ENCODE data around the gene MAMSTR.

MAMSTR gene

GRCh38 chr19:48719263-48720171, at the start of gene MAMSTR:
Gene MAMSTR, minus strand, starts transcription at chr19:48719725. Its CDS starts 694 bp downstream, at chr19:48719031.
- TF ChIP-seq GATA2 (IDR thresholded peaks at IDR 0.05; ENCODE audit: low read depth, low read length): no peak
- TF ChIP-seq GATA3 (IDR thresholded peaks at IDR 0.05; ENCODE audit: low read depth, low read length): no peak

- TF ChIP-seq GATA3 (IDR thresholded peaks at IDR 0.05; ENCODE audit: low read depth, low read length) (no peak), GATA2 (IDR thresholded peaks at IDR 0.05; ENCODE audit: low read depth, low read length) (no peak)
Measured at GRCh38 chr19:48768994-48769713, 49.6 kb upstream of the MAMSTR start.

GRCh38 chr19:48760504-48761205, 41.1 kb upstream of the MAMSTR start:
- TF ChIP-seq GATA2 (IDR thresholded peaks at IDR 0.05; ENCODE audit: low read depth, low read length): no peak
- TF ChIP-seq GATA3 (IDR thresholded peaks at IDR 0.05; ENCODE audit: low read depth, low read length): no peak

GRCh38 chr19:48757741-48758144, 38.2 kb upstream of the MAMSTR start:
- TF ChIP-seq GATA2 (IDR thresholded peaks at IDR 0.05; ENCODE audit: low read depth, low read length): no peak
- no peak for TF ChIP-seq GATA3 (IDR thresholded peaks at IDR 0.05; ENCODE audit: low read depth, low read length)

- no peak for TF ChIP-seq GATA3 (IDR thresholded peaks at IDR 0.05; ENCODE audit: low read depth, low read length)
- no peak for TF ChIP-seq GATA2 (IDR thresholded peaks at IDR 0.05; ENCODE audit: low read depth, low read length)
Measured at GRCh38 chr19:48757089-48757675, 37.7 kb upstream of the MAMSTR start.

GRCh38 chr19:48756686-48757085, 37.2 kb upstream of the MAMSTR start:
- TF ChIP-seq GATA3 (IDR thresholded peaks at IDR 0.05; ENCODE audit: low read depth, low read length) (no peak), GATA2 (IDR thresholded peaks at IDR 0.05; ENCODE audit: low read depth, low read length) (no peak)

- TF ChIP-seq GATA2 (IDR thresholded peaks at IDR 0.05; ENCODE audit: low read depth, low read length) (no peak), GATA3 (IDR thresholded peaks at IDR 0.05; ENCODE audit: low read depth, low read length) (no peak)
Measured at GRCh38 chr19:48756212-48756611, 36.7 kb upstream of the MAMSTR start.

- TF ChIP-seq GATA3 (IDR thresholded peaks at IDR 0.05; ENCODE audit: low read depth, low read length) (no peak), GATA2 (IDR thresholded peaks at IDR 0.05; ENCODE audit: low read depth, low read length) (no peak)
Measured at GRCh38 chr19:48755787-48756186, 36.3 kb upstream of the MAMSTR start.

GRCh38 chr19:48755084-48755641, 35.6 kb upstream of the MAMSTR start, which contains the start of gene FGF21:
Gene FGF21, plus strand, starts transcription at chr19:48755524. Its CDS starts 713 bp downstream, at chr19:48756237.
- TF ChIP-seq GATA3 (IDR thresholded peaks at IDR 0.05; ENCODE audit: low read depth, low read length) (no peak), GATA2 (IDR thresholded peaks at IDR 0.05; ENCODE audit: low read depth, low read length) (no peak)

- TF ChIP-seq GATA3 (IDR thresholded peaks at IDR 0.05; ENCODE audit: low read depth, low read length) (no peak), GATA2 (IDR thresholded peaks at IDR 0.05; ENCODE audit: low read depth, low read length) (no peak)
Measured at GRCh38 chr19:48752496-48753365, 33.2 kb upstream of the MAMSTR start, which contains the start of gene FUT1. Gene FUT1, minus strand, starts transcription at chr19:48752641. Its CDS starts 1,360 bp downstream, at chr19:48751281.

GRCh38 chr19:48751845-48752495, 32.4 kb upstream of the MAMSTR start:
- TF ChIP-seq GATA3 (IDR thresholded peaks at IDR 0.05; ENCODE audit: low read depth, low read length) (no peak), GATA2 (IDR thresholded peaks at IDR 0.05; ENCODE audit: low read depth, low read length) (no peak)

Data from SH-SY5Y (cell line).